Measurements from ENCODE around the gene METTL14.

METTL14 gene

GRCh38 chr4:118738090-118738489, 52.9 kb downstream of the METTL14 start:
- POLR2A ChIA-PET, result no interaction called here
- CTCF ChIA-PET, result interaction anchor here (1.9 to 2.7 kb wide), 3 partner anchors 9 to 232 kb away, joined by 9 to 12 read pairs (median 11); partner anchors contain the start of gene SYNPO2
- no peak overlapping the region for H3K4me3 ChIP-seq (ENCODE audit: low read depth, low read length)
- DNase-seq (ENCODE audit: low read depth, low spot score), result no peak
- TF ChIP-seq CTCF (IDR thresholded peaks at IDR 0.05; ENCODE audit: insufficient read depth, low read length, missing control alignments), result no peak

- H3K4me3 ChIP-seq (ENCODE audit: low read depth, low read length), result no peak overlapping the region
- ChIA-PET POLR2A (no interaction called here), CTCF (interaction anchor here (0.8 to 2.7 kb wide), 10 partner anchors 9 to 242 kb away, joined by 3 to 12 read pairs (median 4); partner anchors contain the start of gene SYNPO2)
- DNase-seq (ENCODE audit: low read depth, low spot score), result no peak
- TF ChIP-seq CTCF (IDR thresholded peaks at IDR 0.05; ENCODE audit: insufficient read depth, low read length, missing control alignments), result no peak
These were observed 54.0 kb downstream of the METTL14 start for GRCh38 chr4:118739022-118739713.

GRCh38 chr4:118740869-118741268, 55.7 kb downstream of the METTL14 start:
- DNase-seq (ENCODE audit: low read depth, low spot score), result no peak
- POLR2A ChIA-PET, result no interaction called here
- H3K4me3 ChIP-seq (ENCODE audit: low read depth, low read length), result no peak overlapping the region
- CTCF ChIA-PET, result interaction anchor here (0.8 to 2.1 kb wide), 11 partner anchors 8 to 230 kb away, joined by 3 to 11 read pairs (median 5); partner anchors contain the start of gene SYNPO2
- no peak for TF ChIP-seq CTCF (IDR thresholded peaks at IDR 0.05; ENCODE audit: insufficient read depth, low read length, missing control alignments)

GRCh38 chr4:118741301-118741855, 56.2 kb downstream of the METTL14 start:
- DNase-seq (ENCODE audit: low read depth, low spot score), result no peak
- no peak for TF ChIP-seq CTCF (IDR thresholded peaks at IDR 0.05; ENCODE audit: insufficient read depth, low read length, missing control alignments)
- POLR2A ChIA-PET, result no interaction called here
- H3K4me3 ChIP-seq (ENCODE audit: low read depth, low read length), result no peak overlapping the region
- CTCF ChIA-PET, result interaction anchor here (0.8 to 2.4 kb wide), 12 partner anchors 9 to 230 kb away, joined by 3 to 20 read pairs (median 6); partner anchors contain the start of gene SYNPO2

- ChIA-PET POLR2A (interaction anchor here (1.2 kb wide), 1 partner anchor 10 kb away, joined by 4 read pairs; no protein-coding TSS in a partner anchor), CTCF (interaction anchor here (0.6 to 2.4 kb wide), 16 partner anchors 8 to 229 kb away, joined by 3 to 20 read pairs (median 4); partner anchors contain the start of gene SYNPO2)
- TF ChIP-seq CTCF (IDR thresholded peaks at IDR 0.05; ENCODE audit: insufficient read depth, low read length, missing control alignments), result no peak
- no peak for DNase-seq (ENCODE audit: low read depth, low spot score)
- no peak overlapping the region for H3K4me3 ChIP-seq (ENCODE audit: low read depth, low read length)
These were observed 56.9 kb downstream of the METTL14 start for GRCh38 chr4:118742050-118742449.

GRCh38 chr4:118743867-118744266, 58.7 kb downstream of the METTL14 start:
- no peak for DNase-seq (ENCODE audit: low read depth, low spot score)
- ChIA-PET CTCF (interaction anchor here (1.0 to 2.3 kb wide), 3 partner anchors 10 to 225 kb away, joined by 3 to 5 read pairs (median 3); no protein-coding TSS in a partner anchor), POLR2A (no interaction called here)
- H3K4me3 ChIP-seq (ENCODE audit: low read depth, low read length), result no peak overlapping the region
- TF ChIP-seq CTCF (IDR thresholded peaks at IDR 0.05; ENCODE audit: insufficient read depth, low read length, missing control alignments), result no peak
